C4-2B (cell line): ENCODE results near the gene SMYD4.

ENCODE experiments used
- H3K27ac ChIP-seq: fragments of 450-650 bp; 2 replicates; pipeline ENCODE4 v1.5.1; 2017
- CTCF ChIP-seq: fragments of 450-650 bp; conservative IDR thresholded peaks from 2 replicates; pipeline ENCODE4 v1.5.1; 2017; ENCODE audit warnings: mild to moderate bottlenecking
- ZFX ChIP-seq: fragments of 450-650 bp; IDR thresholded peaks from 2 replicates; pipeline ENCODE4 v1.6.1; 2017

The SMYD4 gene

GRCh38 chr17:1829592-1830257 lies at the start of gene SMYD4, which contains the start of gene RPA1:
Gene SMYD4 (minus strand): TSS chr17:1829902. CDS start chr17:1827994, 1,908 bp downstream.
Gene RPA1 (plus strand): TSS chr17:1830005. CDS start chr17:1830094, 89 bp downstream.
- TF ChIP-seq CTCF (no peak), ZFX (peak; percentile 67; the same call in 1 of the 2 replicates)
- peak within 1 kb of the TSS; percentile 90 for H3K27ac ChIP-seq

- TF ChIP-seq ZFX (no peak), CTCF (no peak)
- no peak overlapping the region for H3K27ac ChIP-seq
Measured at GRCh38 chr17:1878419-1879121, 48.9 kb upstream of the SMYD4 start.

GRCh38 chr17:1875597-1875996 lies 45.9 kb upstream of the SMYD4 start:
- H3K27ac ChIP-seq: no peak overlapping the region
- no peak for TF ChIP-seq CTCF
- TF ChIP-seq ZFX: no peak

GRCh38 chr17:1873418-1873817 lies 43.7 kb upstream of the SMYD4 start:
- TF ChIP-seq ZFX (no peak), CTCF (no peak)
- no peak overlapping the region for H3K27ac ChIP-seq

- TF ChIP-seq ZFX (no peak), CTCF (no peak)
- no peak overlapping the region for H3K27ac ChIP-seq
Measured at GRCh38 chr17:1872976-1873375, 43.3 kb upstream of the SMYD4 start.

GRCh38 chr17:1872254-1872653 lies 42.6 kb upstream of the SMYD4 start:
- H3K27ac ChIP-seq: no peak overlapping the region
- TF ChIP-seq CTCF (no peak), ZFX (no peak)

- no peak overlapping the region for H3K27ac ChIP-seq
- no peak for TF ChIP-seq CTCF
- no peak for TF ChIP-seq ZFX
Measured at GRCh38 chr17:1871756-1872155, 42.1 kb upstream of the SMYD4 start.
